GM11168 (cell line): Measurements from ENCODE around the gene C13orf42.

Experiments
- in situ Hi-C: fragments of 300-500 bp; cut with MboI; formaldehyde crosslinking; loops from one replicate; pipeline ENCODE4 v1.12.0; 2022; ENCODE audit warnings: low sequenced_read_pairs; ENCODE audit not compliant: unreplicated experiment

Gene C13orf42

GRCh38 chr13:51041710-51042109 lies 69.4 kb downstream of the C13orf42 start:
- in situ Hi-C loops = no loop called here

DNA sequence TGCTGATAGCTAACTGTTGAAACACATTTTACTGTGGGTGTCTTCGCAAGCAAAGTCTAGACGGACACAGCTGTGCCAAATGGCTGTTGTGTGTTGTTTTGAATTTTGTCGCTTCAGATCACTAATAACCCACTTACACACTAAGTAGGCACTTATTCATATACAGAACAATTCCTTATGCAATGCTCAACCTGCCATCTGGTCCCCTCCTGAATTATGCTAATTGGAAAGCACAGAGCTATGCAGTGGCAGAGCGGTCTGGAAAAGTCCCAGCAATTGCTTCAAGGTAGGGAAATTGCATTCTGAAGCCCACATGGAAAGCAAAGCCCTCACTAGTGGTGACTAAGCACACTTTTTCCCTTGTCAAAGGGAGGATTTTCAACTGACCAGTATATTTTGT lies 69.9 kb downstream of the C13orf42 start:
- in situ Hi-C loops = no loop called here

DNA sequence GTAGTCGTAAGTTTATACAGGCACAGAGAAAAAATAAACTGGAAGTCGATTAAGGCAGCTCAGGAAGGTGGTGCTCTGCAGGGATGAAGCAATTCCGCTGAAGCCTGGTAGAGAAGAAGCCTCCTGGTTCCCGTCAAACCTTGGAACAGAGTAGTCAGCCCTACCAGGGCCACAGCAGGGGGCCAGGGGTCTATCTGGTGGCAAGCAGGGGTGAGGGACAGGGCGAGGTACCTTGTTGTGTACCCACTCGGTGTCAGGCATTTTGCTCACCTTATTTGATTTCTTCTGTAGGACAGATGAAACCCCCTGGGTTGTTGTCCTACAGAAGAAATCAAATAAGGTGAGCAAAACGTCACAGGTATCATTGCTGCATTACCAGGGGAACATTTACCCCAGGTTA lies 70.6 kb downstream of the C13orf42 start:
- in situ Hi-C loops = no loop called here

DNA sequence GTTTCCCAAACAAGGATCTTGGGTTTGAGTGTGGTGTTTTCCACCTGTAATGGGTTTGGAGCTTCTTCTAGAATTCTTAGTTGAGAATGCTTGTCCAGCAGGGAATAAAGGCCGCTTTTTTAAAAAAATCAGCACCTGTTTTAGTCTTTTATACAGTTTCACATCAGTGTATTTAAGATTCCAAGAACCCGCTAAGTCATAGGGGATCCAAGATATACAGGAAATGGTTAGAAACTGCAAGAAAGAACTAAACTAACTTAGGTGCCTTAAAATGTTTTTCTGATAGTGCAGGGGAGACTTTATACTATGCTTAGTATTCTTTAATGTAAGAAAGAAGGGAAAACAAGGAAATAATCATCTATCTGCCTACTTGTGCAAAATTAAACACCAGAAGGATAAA lies 74.7 kb downstream of the C13orf42 start:
- in situ Hi-C loops = no loop called here

DNA sequence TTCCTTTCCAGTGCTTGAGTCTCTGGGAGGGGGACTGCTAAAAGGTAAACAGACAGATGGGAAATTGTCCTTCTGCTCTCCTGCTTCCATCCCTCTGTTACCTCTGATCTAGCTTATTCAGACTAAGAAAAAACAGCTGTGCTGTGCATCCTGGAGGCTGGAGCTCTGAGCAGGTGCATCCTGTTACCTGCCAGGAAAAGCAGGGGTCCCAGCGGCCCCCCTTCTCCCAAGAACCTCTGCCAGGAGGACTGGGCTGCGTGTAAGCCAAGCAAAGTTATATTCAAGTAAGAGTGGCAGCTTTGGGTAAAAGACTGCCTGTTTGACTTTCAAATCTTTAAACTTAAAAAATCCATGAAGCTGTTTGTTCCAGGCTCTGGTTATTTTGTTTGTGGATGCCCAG lies 75.1 kb downstream of the C13orf42 start:
- in situ Hi-C loops = no loop called here

- in situ Hi-C loops = no loop called here
These were observed 75.6 kb downstream of the C13orf42 start for GRCh38 chr13:51035469-51035868.

- in situ Hi-C loops = no loop called here
These were observed 76.2 kb downstream of the C13orf42 start for GRCh38 chr13:51034906-51035305.

GRCh38 chr13:51033421-51034185 lies 77.5 kb downstream of the C13orf42 start:
- in situ Hi-C loops = no loop called here

- in situ Hi-C loops = no loop called here
These were observed 78.2 kb downstream of the C13orf42 start for GRCh38 chr13:51032831-51033230.
